GM12878 (cell line): ENCODE results near the gene MCM9. TPM values are rescaled to one million over a fixed set of nuclear protein-coding genes. Genes with fewer than 3 reads are reported as not detected.

ENCODE experiments used
- ATAC-seq: fragments of 200-7000 bp; cut with Tn5 transposase; 3 replicates; pipeline ENCODE4 v1.9.1; 2020; ENCODE audit warnings: mild to moderate bottlenecking, moderate library complexity
- BruUV-seq: library from RNA; stranded (reverse); fragments of 400-500 nt; replicated peaks from 2 replicates; lab custom pipeline; 2021; lab: Mats Ljungman, UMichigan
- CTCF ChIA-PET: fragments of 300-600 bp; sonication (Branson Sonifier 250); formaldehyde crosslinking; extraction: SDS; loops from one replicate; lab custom pipeline; 2021; ENCODE audit warnings: inconsistent platforms; lab: Yijun Ruan, JAX
- POLR2A ChIA-PET: fragments of 350-600 bp; formaldehyde crosslinking; extraction: SDS; loops from one replicate; lab custom pipeline; 2021; ENCODE audit warnings: inconsistent platforms; lab: Charles Lee
- RAD21 ChIA-PET: fragments of 300-600 bp; sonication (Branson Sonifier 250); formaldehyde crosslinking; loops from one replicate; lab custom pipeline; 2023; ENCODE audit warnings: antibody characterized with exemption; ENCODE audit not compliant: unreplicated experiment; lab: Charles Lee
- SMC1A ChIA-PET: fragments of 300-600 bp; sonication (Branson Sonifier 250); formaldehyde crosslinking; loops from one replicate; lab custom pipeline; 2023; ENCODE audit not compliant: unreplicated experiment, uncharacterized antibody; lab: Charles Lee
- DNase-seq: peaks from one replicate; pipeline ENCODE4 v3.0.0-alpha.2; 2011; ENCODE audit warnings: low read depth, low spot score
- FAIRE-seq: peaks from 3 replicates; lab custom pipeline; 2011; peaks lifted over from hg19 to GRCh38; lab: Jason Lieb, UNC
- H2AFZ ChIP-seq: 2 replicates; pipeline ENCODE4 v1.6.0; 2011; ENCODE audit warnings: low read depth, low read length, control low read depth; ENCODE audit not compliant: control insufficient read depth
- H3K27ac ChIP-seq: 2 replicates; pipeline ENCODE4 v1.5.1; 2011; ENCODE audit warnings: control low read depth; ENCODE audit not compliant: control insufficient read depth, insufficient read depth
- H3K27me3 ChIP-seq, 2 experiments: replicated peaks in 1 of 2; 2 replicates each; pipeline versions ENCODE4 v1.6.0 to v1.6.1; 2011; ENCODE audit warnings: low read length in 1 of 2; ENCODE audit not compliant: control insufficient read depth in 2 of 2, insufficient read depth in 2 of 2
- H3K36me3 ChIP-seq, 2 experiments: 2 replicates each; pipeline ENCODE4 v1.5.1; 2011; ENCODE audit warnings: low read length in 1 of 2; ENCODE audit not compliant: control insufficient read depth in 2 of 2, insufficient read depth in 2 of 2
- H3K4me1 ChIP-seq: 2 replicates; pipeline ENCODE4 v1.6.1; 2011; ENCODE audit warnings: mild to moderate bottlenecking, low read length, moderate library complexity, mixed read lengths; ENCODE audit not compliant: control insufficient read depth, insufficient read depth
- H3K4me2 ChIP-seq: 2 replicates; pipeline ENCODE4 v1.6.0; 2011; ENCODE audit warnings: control low read depth; ENCODE audit not compliant: control insufficient read depth, insufficient read depth
- H3K4me3 ChIP-seq: fragments of 200-600 bp; sonication (generic); 2 replicates; pipeline ENCODE4 v1.5.1; 2016
- H3K79me2 ChIP-seq: 2 replicates; pipeline ENCODE4 v1.6.0; 2011; ENCODE audit warnings: low read length; ENCODE audit not compliant: control insufficient read depth, insufficient read depth
- H3K9ac ChIP-seq: 2 replicates; pipeline ENCODE4 v1.8.0; 2011; ENCODE audit warnings: low read length, control low read depth, mixed read lengths; ENCODE audit not compliant: control insufficient read depth, insufficient read depth
- H3K9me3 ChIP-seq: replicated peaks from 3 replicates; pipeline ENCODE4 v1.5.1; 2011; ENCODE audit warnings: mild to moderate bottlenecking, low read length; ENCODE audit not compliant: control insufficient read depth, insufficient read depth
- H4K20me1 ChIP-seq: 2 replicates; pipeline ENCODE4 v1.6.0; 2011; ENCODE audit not compliant: control insufficient read depth, insufficient read depth
- CBX5 ChIP-seq: sonication (generic); IDR thresholded peaks from 2 replicates; pipeline ENCODE4 v1.6.1; 2016; ENCODE audit warnings: low read depth, moderate library complexity, mild to moderate bottlenecking, inconsistent platforms
- HDGF ChIP-seq: fragments of 450-650 bp; IDR thresholded peaks from 2 replicates; pipeline ENCODE4 v1.6.1; 2016; ENCODE audit warnings: antibody characterized with exemption
- JUND ChIP-seq: IDR thresholded peaks from 2 replicates; pipeline ENCODE4 v1.6.1; 2012; ENCODE audit warnings: low read depth, mild to moderate bottlenecking, low read length, improper control_type of control experiment, moderate library complexity
- PKNOX1 ChIP-seq: fragments of 450-650 bp; IDR thresholded peaks from 2 replicates; pipeline ENCODE4 v1.6.1; 2016; ENCODE audit warnings: mild to moderate bottlenecking
- RUNX3 ChIP-seq: IDR thresholded peaks from 2 replicates; pipeline ENCODE4 v1.6.1; 2012; ENCODE audit warnings: low read length, inconsistent platforms
- WGBS: methylation state at CpG from one replicate; pipeline ENCODE4 v1.1.6; 2016; ENCODE audit warnings: low lambda C conversion rate; ENCODE audit not compliant: insufficient replicate concordance, insufficient coverage; ENCODE audit errors: missing lambda C conversion rate; 5-methylcytosine and 5-hydroxymethylcytosine counted together
- in situ Hi-C: fragments of 300-500 bp; cut with MboI; formaldehyde crosslinking; loops from 9 replicates; pipeline ENCODE4 v1.14.3; 2018; ENCODE audit warnings: mixed read lengths
- intact Hi-C: fragments of 100-400 bp; cut with micrococcal nuclease; formaldehyde crosslinking; loops from one replicate; pipeline ENCODE4 v1.14.2; 2022; ENCODE audit not compliant: unreplicated experiment
- polyA plus RNA-seq, 11 experiments: library from polyadenylated mRNA; depleted of rRNA in 4 of 11; unstranded in 6 of 11; stranded (reverse) in 5 of 11; fragments of >200 nt; fragmentation: Nextera tagmentation in 4 of 11; fragmentation: Illumina TruSeq in 1 of 11; extraction: Ambion mirVana in 4 of 11; extraction: Trizol in 1 of 11; gene quantifications; 1 replicate in 1 of 11; 2 replicates in 10 of 11; pipeline versions ENCODE4 v1.2.1 to v1.2.3, GENCODE V29; 2011 to 2016; ENCODE audit warnings: inconsistent platforms in 2 of 11, missing spikeins in 2 of 11, low read depth in 1 of 11
- total RNA-seq, 4 experiments: library from RNA; depleted of rRNA in 3 of 4; stranded (reverse); fragments of >200 nt in 3 of 4; fragmentation: Illumina TruSeq in 1 of 4; extraction: Trizol in 1 of 4; gene quantifications; 2 replicates each; pipeline versions ENCODE4 v1.2.1 to v1.2.3, GENCODE V29; 2013 to 2021

MCM9 gene
- total and polyA plus RNA-seq, 10 of the 15 experiments (the other 5 are each of a cell fraction or from before 2014, with no cell fraction given): 3.4 to 18.5 (median 9.7) TPM

GRCh38 chr6:118933855-118934460 is 1.0 kb downstream of the MCM9 start:
- Histone ChIP-seq H4K20me1 (no peaks in the 10 kb centered on the region), H3K27ac (peak overlapping the region; percentile 37), H3K4me3 (peak overlapping the region; percentile 99), H3K4me1 (no peaks in the 10 kb centered on the region), H3K9ac (peak overlapping the region; percentile 39; the same call in 1 of the 2 replicates), H2AFZ (peak overlapping the region; percentile 95), H3K36me3 (peaks cover 0 to 3% of the 10 kb centered on the region in 2 experiments; a peak in 1 of 4 replicates), H3K79me2 (peaks cover 9% of the 10 kb centered on the region), H3K9me3 (no peaks in the 10 kb centered on the region; the same call in 1 of the 3 replicates), H3K4me2 (peak overlapping the region; percentile 94), H3K27me3 (no peaks in the 10 kb centered on the region)
- in situ Hi-C loops (no loop called here), intact Hi-C loops (loop anchor here (2.0 kb wide), 1 partner anchor 39 kb away; the partner anchor contains the start of gene ASF1A)
- TF ChIP-seq CBX5: 0 out of 2 replicates have a peak, but pooled peaks have one; percentile 12
- TF ChIP-seq HDGF: no peak
- TF ChIP-seq RUNX3: no peak
- RAD21 ChIA-PET: interaction anchor here (1.0 to 1.9 kb wide), 3 partner anchors 31 to 416 kb away, joined by 4 to 5 read pairs (median 4); partner anchors contain the start of gene ASF1A
- ATAC-seq (no peak), FAIRE-seq (no peak), DNase-seq (no peak)
- CTCF ChIA-PET: interaction anchor here (1.1 to 3.6 kb wide), 3 partner anchors 38 to 177 kb away, joined by 3 to 22 read pairs (median 3); no protein-coding TSS in a partner anchor
- WGBS: 22% methylated on average over 8 of the region's 8 CpGs
- SMC1A ChIA-PET: interaction anchor here (0.6 to 2.7 kb wide), 4 partner anchors 15 to 40 kb away, joined by 3 to 15 read pairs (median 4); partner anchors contain the start of gene ASF1A
- no TSS peak for BruUV-seq
- POLR2A ChIA-PET: interaction anchor here (0.7 to 2.3 kb wide), 5 partner anchors 14 to 41 kb away, joined by 3 to 14 read pairs (median 3); partner anchors contain the start of gene ASF1A

GRCh38 chr6:118932421-118932820 is 2.5 kb downstream of the MCM9 start:
- no peak overlapping the region for H3K4me3 ChIP-seq
- no peak overlapping the region for H3K27ac ChIP-seq
- H2AFZ ChIP-seq: no peak overlapping the region
- DNase-seq (no peak), FAIRE-seq (no peak), ATAC-seq (no peak)
- H3K4me2 ChIP-seq: no peak overlapping the region
- intact Hi-C loops: no loop called here
- WGBS: 90% methylated on average over 2 of the region's 2 CpGs
- no peaks in the 10 kb centered on the region for H3K4me1 ChIP-seq
- in situ Hi-C loops: no loop called here
- ChIA-PET CTCF (interaction anchor here (3.6 kb wide), 1 partner anchor 36 kb away, joined by 22 read pairs; no protein-coding TSS in a partner anchor), SMC1A (no interaction called here), RAD21 (no interaction called here), POLR2A (no interaction called here)
- H3K9ac ChIP-seq: no peak overlapping the region
- H3K79me2 ChIP-seq: peaks cover 9% of the 10 kb centered on the region
- H4K20me1 ChIP-seq: no peaks in the 10 kb centered on the region
- H3K36me3 ChIP-seq: peaks cover 0 to 6% of the 10 kb centered on the region in 2 experiments; a peak in 1 of 4 replicates
- no peaks in the 10 kb centered on the region for H3K27me3 ChIP-seq
- no TSS peak for BruUV-seq
- TF ChIP-seq PKNOX1: peak; percentile 72; the same call in 1 of the 2 replicates
- no peak for TF ChIP-seq JUND
- no peaks in the 10 kb centered on the region; the same call in 1 of the 3 replicates for H3K9me3 ChIP-seq
